Loucy (cell line): ENCODE data around the gene MPC1L.

Experiments
- CTCF ChIP-seq: fragments of 200-600 bp; sonication (generic); conservative IDR thresholded peaks from 2 replicates; pipeline ENCODE4 v1.5.1; 2014; ENCODE audit warnings: mild to moderate bottlenecking, antibody characterized with exemption, low read length
- EZH2phosphoT487 ChIP-seq: fragments of 200-600 bp; IDR thresholded peaks from 2 replicates; pipeline ENCODE4 v1.6.1; 2018; ENCODE audit warnings: antibody characterized with exemption, mild to moderate bottlenecking, moderate library complexity, borderline replicate concordance

- TF ChIP-seq CTCF (no peak), EZH2phosphoT487 (no peak)
These were observed 5.7 kb upstream of the MPC1L start for GRCh38 chrX:40617566-40617965.
